GM12891 (cell line): ENCODE measurements around the gene CDH4.

Experiments used
- PAX5 ChIP-seq: IDR thresholded peaks from 2 replicates; pipeline ENCODE4 v1.6.1; 2011; ENCODE audit warnings: low read length, moderate library complexity, mild to moderate bottlenecking; ENCODE audit not compliant: insufficient read depth, severe bottlenecking
- POLR2A ChIP-seq: IDR thresholded peaks from 2 replicates; pipeline ENCODE4 v1.6.1; 2011; ENCODE audit warnings: low read depth, low read length, control low read depth
- POLR2AphosphoS5 ChIP-seq: IDR thresholded peaks from 2 replicates; pipeline ENCODE4 v1.6.1; 2011; ENCODE audit warnings: low read depth, low read length, control low read depth
- POU2F2 ChIP-seq: IDR thresholded peaks from 2 replicates; pipeline ENCODE4 v1.6.1; 2011; ENCODE audit warnings: low read depth, mild to moderate bottlenecking, control low read depth, low read length, moderate library complexity
- SPI1 ChIP-seq: IDR thresholded peaks from 2 replicates; pipeline ENCODE4 v1.6.1; 2011; ENCODE audit warnings: low read depth, low read length, control low read depth
- TAF1 ChIP-seq: IDR thresholded peaks from 2 replicates; pipeline ENCODE4 v1.6.1; 2011; ENCODE audit warnings: low read depth, low read length, control low read depth

DNA sequence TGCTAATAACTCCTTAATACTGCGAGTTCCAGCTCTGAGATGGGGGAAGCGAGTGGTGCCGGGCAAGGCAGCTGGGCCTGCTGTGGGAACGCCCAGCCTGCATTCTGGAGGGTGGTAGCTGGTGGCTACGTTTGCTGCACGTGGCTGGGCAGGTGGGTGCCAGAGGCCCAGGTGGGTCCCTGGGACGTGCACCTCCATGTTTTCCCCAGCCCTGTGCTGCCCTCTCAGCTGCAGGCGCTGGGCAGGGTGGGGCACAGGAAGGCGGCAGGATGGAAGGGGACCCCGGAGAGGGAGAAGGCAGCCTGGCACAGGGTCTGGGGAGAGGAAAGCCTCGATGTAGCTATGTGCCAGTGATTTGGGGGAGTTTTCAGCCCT, 388.8 kb downstream of the CDH4 start:
- TF ChIP-seq POLR2A (no peak), TAF1 (no peak), SPI1 (no peak), POLR2AphosphoS5 (no peak), POU2F2 (no peak), PAX5 (no peak)
